PC-3 (cell line): Measurements from ENCODE around the gene PTPA. TPM values are rescaled to one million over a fixed set of nuclear protein-coding genes. Genes with fewer than 3 reads are reported as not detected.

ENCODE experiments used
- ATAC-seq: fragments of 200-7000 bp; cut with Tn5 transposase; 2 replicates; pipeline ENCODE4 v1.9.1; 2020; ENCODE audit warnings: mild to moderate bottlenecking, moderate library complexity
- BruUV-seq: library from RNA; stranded (reverse); fragments of 400-500 nt; replicated peaks from 2 replicates; lab custom pipeline; 2021; lab: Mats Ljungman, UMichigan
- CTCF ChIA-PET: fragments of 300-600 bp; sonication (Branson Sonifier 250); formaldehyde crosslinking; loops from one replicate; lab custom pipeline; 2022; ENCODE audit warnings: antibody characterized with exemption; lab: Charles Lee
- POLR2A ChIA-PET: fragments of 300-600 bp; sonication (Branson Sonifier 250); formaldehyde crosslinking; loops from one replicate; lab custom pipeline; 2022; ENCODE audit warnings: antibody characterized with exemption; ENCODE audit not compliant: unreplicated experiment; lab: Charles Lee
- DNase-seq: peaks from one replicate; pipeline ENCODE4 v3.0.0-alpha.2; 2015
- H2AFZ ChIP-seq: fragments of 300-600 bp; sonication (generic); 2 replicates; pipeline ENCODE4 v1.6.0; 2016; ENCODE audit warnings: antibody characterized with exemption, low read length
- H3F3A ChIP-seq: fragments of 300-600 bp; sonication (generic); one replicate; pipeline ENCODE4 v1.6.0; 2017; ENCODE audit warnings: antibody characterized with exemption, low read length, control low read depth, mild to moderate bottlenecking; ENCODE audit not compliant: unreplicated experiment
- H3K27ac ChIP-seq: fragments of 300-600 bp; sonication (generic); 2 replicates; pipeline ENCODE4 v1.5.1; 2016; ENCODE audit warnings: mild to moderate bottlenecking, low read length
- H3K27me3 ChIP-seq: fragments of 300-600 bp; sonication (generic); 2 replicates; pipeline ENCODE4 v1.6.1; 2016; ENCODE audit warnings: low read length, mixed read lengths
- H3K36me3 ChIP-seq: fragments of 300-600 bp; sonication (generic); 2 replicates; pipeline ENCODE4 v1.6.1; 2016; ENCODE audit warnings: low read depth, mixed run types, low read length, mixed read lengths
- H3K4me1 ChIP-seq: fragments of 300-600 bp; sonication (generic); 2 replicates; pipeline ENCODE4 v1.5.1; 2016; ENCODE audit warnings: low read length; ENCODE audit not compliant: insufficient read depth
- H3K4me2 ChIP-seq: fragments of 300-600 bp; sonication (generic); 2 replicates; pipeline ENCODE4 v1.6.0; 2016; ENCODE audit warnings: low read length
- H3K4me3 ChIP-seq: fragments of 300-600 bp; sonication (generic); 2 replicates; pipeline ENCODE4 v1.5.1; 2016; ENCODE audit warnings: mild to moderate bottlenecking, low read length, mixed read lengths
- H3K79me2 ChIP-seq: fragments of 300-600 bp; sonication (generic); 2 replicates; pipeline ENCODE4 v1.6.1; 2017; ENCODE audit warnings: low read length, mixed read lengths
- H3K9ac ChIP-seq: fragments of 300-600 bp; sonication (generic); 2 replicates; pipeline ENCODE4 v1.6.0; 2016; ENCODE audit warnings: mild to moderate bottlenecking, low read length
- H3K9me2 ChIP-seq: fragments of 300-600 bp; sonication (generic); replicated peaks from 2 replicates; pipeline ENCODE4 v1.6.1; 2016; ENCODE audit warnings: mixed run types, low read length, mixed read lengths
- H3K9me3 ChIP-seq: fragments of 300-600 bp; sonication (generic); 2 replicates; pipeline ENCODE4 v1.6.1; 2016; ENCODE audit warnings: low read length, mixed read lengths
- H4K20me1 ChIP-seq: fragments of 300-600 bp; sonication (generic); 2 replicates; pipeline ENCODE4 v1.6.1; 2016; ENCODE audit warnings: low read length, mixed read lengths
- EZH2 ChIP-seq: fragments of 300-600 bp; sonication (generic); IDR thresholded peaks from one replicate; pipeline ENCODE4 v1.6.1; 2017; ENCODE audit warnings: antibody characterized with exemption, mild to moderate bottlenecking, low read length; ENCODE audit not compliant: unreplicated experiment
- EZH2phosphoT487 ChIP-seq: fragments of 300-600 bp; sonication (generic); IDR thresholded peaks from 2 replicates; pipeline ENCODE4 v1.6.1; 2018; ENCODE audit warnings: mild to moderate bottlenecking, antibody characterized with exemption, low read length, borderline replicate concordance
- intact Hi-C: fragments of 100-400 bp; cut with micrococcal nuclease; formaldehyde crosslinking; loops from 2 replicates; pipeline ENCODE4 v1.9.0; 2023
- total RNA-seq: library from RNA; depleted of rRNA; stranded (reverse); fragments of >200 nt; gene quantifications from 2 replicates; pipeline ENCODE4 v1.2.3, GENCODE V29; 2014
- TF ChIP-seq, protein P1 (sequence below): fragments of 300-600 bp; sonication (generic); conservative IDR thresholded peaks from 2 replicates; pipeline ENCODE4 v1.5.1; 2017; ENCODE audit warnings: antibody characterized with exemption, low read depth, mild to moderate bottlenecking, low read length

PTPA gene
- total RNA-seq, 1 experiment from 2014 or later, result 138 TPM

DNA sequence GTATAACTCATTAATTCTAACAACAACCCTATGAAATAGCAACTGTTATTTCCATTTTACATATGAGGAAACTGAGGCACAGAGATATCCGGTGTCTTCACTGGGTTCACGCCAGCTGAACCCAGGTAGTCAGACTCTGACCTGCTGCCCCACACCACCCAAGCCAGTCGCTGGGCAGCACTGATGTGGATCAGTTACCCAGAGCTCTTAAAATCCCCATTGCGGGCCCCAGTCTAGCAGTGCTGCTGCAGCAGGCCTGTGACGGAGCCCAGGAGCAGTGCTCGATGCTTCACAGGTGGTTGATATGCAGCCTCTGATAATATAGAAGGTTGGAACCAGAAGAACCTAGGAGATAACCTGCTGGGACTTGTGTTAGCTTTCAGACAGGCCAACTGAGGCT is 24.3 kb downstream of the PTPA start:
- TF ChIP-seq, protein P1, sequence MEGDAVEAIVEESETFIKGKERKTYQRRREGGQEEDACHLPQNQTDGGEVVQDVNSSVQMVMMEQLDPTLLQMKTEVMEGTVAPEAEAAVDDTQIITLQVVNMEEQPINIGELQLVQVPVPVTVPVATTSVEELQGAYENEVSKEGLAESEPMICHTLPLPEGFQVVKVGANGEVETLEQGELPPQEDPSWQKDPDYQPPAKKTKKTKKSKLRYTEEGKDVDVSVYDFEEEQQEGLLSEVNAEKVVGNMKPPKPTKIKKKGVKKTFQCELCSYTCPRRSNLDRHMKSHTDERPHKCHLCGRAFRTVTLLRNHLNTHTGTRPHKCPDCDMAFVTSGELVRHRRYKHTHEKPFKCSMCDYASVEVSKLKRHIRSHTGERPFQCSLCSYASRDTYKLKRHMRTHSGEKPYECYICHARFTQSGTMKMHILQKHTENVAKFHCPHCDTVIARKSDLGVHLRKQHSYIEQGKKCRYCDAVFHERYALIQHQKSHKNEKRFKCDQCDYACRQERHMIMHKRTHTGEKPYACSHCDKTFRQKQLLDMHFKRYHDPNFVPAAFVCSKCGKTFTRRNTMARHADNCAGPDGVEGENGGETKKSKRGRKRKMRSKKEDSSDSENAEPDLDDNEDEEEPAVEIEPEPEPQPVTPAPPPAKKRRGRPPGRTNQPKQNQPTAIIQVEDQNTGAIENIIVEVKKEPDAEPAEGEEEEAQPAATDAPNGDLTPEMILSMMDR, result no peak
- no peak for TF ChIP-seq EZH2phosphoT487
- TF ChIP-seq EZH2, result no peak
- CTCF ChIA-PET, result no interaction called here

GRCh38 chr9:129136446-129137035 is 25.3 kb downstream of the PTPA start:
- Histone ChIP-seq H3K9me2 (no peaks in the 10 kb centered on the region), H3F3A (peaks cover 5% of the 10 kb centered on the region), H3K27ac (no peak overlapping the region), H3K4me2 (no peak overlapping the region), H3K36me3 (peaks cover 5% of the 10 kb centered on the region; the same call in 1 of the 2 replicates), H2AFZ (no peak overlapping the region), H3K9ac (no peak overlapping the region), H3K9me3 (no peaks in the 10 kb centered on the region), H3K79me2 (peaks cover 9% of the 10 kb centered on the region), H3K4me1 (peaks cover 29% of the 10 kb centered on the region), H3K27me3 (no peaks in the 10 kb centered on the region), H3K4me3 (no peak overlapping the region), H4K20me1 (no peaks in the 10 kb centered on the region)
- ChIA-PET CTCF (interaction anchor here (0.6 kb wide), 1 partner anchor 25 kb away, joined by 5 read pairs; no protein-coding TSS in a partner anchor), POLR2A (no interaction called here)
- TF ChIP-seq EZH2phosphoT487 (no peak), EZH2 (no peak)
- TF ChIP-seq, protein P1, result no peak
- intact Hi-C loops, result loop anchor here (5.0 kb wide), 1 partner anchor 476 kb away; no protein-coding TSS in a partner anchor
- no peak for DNase-seq
- no TSS peak for BruUV-seq
- ATAC-seq, result no peak

More for the DNA sequence above, 24.3 kb downstream of the PTPA start:
- Histone ChIP-seq H3F3A (peaks cover 5% of the 10 kb centered on the region), H3K9me3 (no peaks in the 10 kb centered on the region), H3K9me2 (no peaks in the 10 kb centered on the region), H3K9ac (no peak overlapping the region), H2AFZ (no peak overlapping the region), H3K4me2 (no peak overlapping the region), H3K27ac (no peak overlapping the region), H3K4me1 (peaks cover 18% of the 10 kb centered on the region), H3K4me3 (no peak overlapping the region), H3K27me3 (no peaks in the 10 kb centered on the region), H4K20me1 (no peaks in the 10 kb centered on the region), H3K36me3 (peaks cover 5% of the 10 kb centered on the region; the same call in 1 of the 2 replicates), H3K79me2 (no peaks in the 10 kb centered on the region)
- POLR2A ChIA-PET, result no interaction called here
- DNase-seq (no peak), ATAC-seq (no peak)
- no TSS peak for BruUV-seq
- intact Hi-C loops, result loop anchor here (5.0 kb wide), 1 partner anchor 477 kb away; no protein-coding TSS in a partner anchor
